Endothelial cell of umbilical vein (primary cell): ENCODE measurements around the gene AVPR2. TPM values are rescaled to one million over a fixed set of nuclear protein-coding genes. Genes with fewer than 3 reads are reported as not detected.

Experiments used
- BruUV-seq: library from RNA; stranded (reverse); fragments of 400-500 nt; replicated peaks from 2 replicates; lab custom pipeline; 2021; lab: Mats Ljungman, UMichigan
- CTCF ChIA-PET: fragments of 300-600, 350-600 bp; sonication (Branson Sonifier 250); formaldehyde crosslinking; loops from one replicate; lab custom pipeline; 2021; ENCODE audit warnings: antibody characterized with exemption, inconsistent platforms; lab: Charles Lee
- POLR2A ChIA-PET: fragments of 300-600, 350-600 bp; sonication (Branson Sonifier 250); formaldehyde crosslinking; loops from one replicate; lab custom pipeline; 2021; ENCODE audit warnings: antibody characterized with exemption, inconsistent platforms; lab: Charles Lee
- DNase-seq: peaks from one replicate; pipeline ENCODE4 v3.0.0-alpha.2; 2011; ENCODE audit warnings: low read depth, low spot score
- FAIRE-seq: peaks from 2 replicates; lab custom pipeline; 2011; peaks lifted over from hg19 to GRCh38; lab: Jason Lieb, UNC
- H2AFZ ChIP-seq: 2 replicates; pipeline ENCODE4 v1.6.0; 2012; ENCODE audit warnings: low read depth, low read length, control low read depth, inconsistent platforms
- H3K27ac ChIP-seq: 2 replicates; pipeline ENCODE4 v1.5.1; 2011; ENCODE audit warnings: low read depth, mild to moderate bottlenecking, control low read depth, low read length, moderate library complexity; ENCODE audit not compliant: insufficient read depth
- H3K27me3 ChIP-seq, 2 experiments: 2 replicates each; pipeline versions ENCODE4 v1.6.0 to v1.6.1; 2011; ENCODE audit warnings: low read length in 2 of 2, mixed read lengths in 1 of 2; ENCODE audit not compliant: control insufficient read depth in 2 of 2, insufficient read depth in 2 of 2
- H3K36me3 ChIP-seq, 2 experiments: 2 replicates in 1 of 2; 3 replicates in 1 of 2; pipeline ENCODE4 v1.5.1; 2011; ENCODE audit warnings: low read length in 2 of 2, mild to moderate bottlenecking in 1 of 2, moderate library complexity in 1 of 2; ENCODE audit not compliant: control insufficient read depth in 2 of 2, insufficient read depth in 2 of 2; ENCODE audit errors: extremely low read depth in 1 of 2
- H3K4me1 ChIP-seq: 3 replicates; pipeline ENCODE4 v1.5.1; 2011; ENCODE audit warnings: mild to moderate bottlenecking, low read length; ENCODE audit not compliant: control insufficient read depth, insufficient read depth; ENCODE audit errors: extremely low read depth
- H3K4me2 ChIP-seq: 2 replicates; pipeline ENCODE4 v1.6.1; 2011; ENCODE audit warnings: low read length, control low read depth, mixed read lengths; ENCODE audit not compliant: insufficient read depth
- H3K4me3 ChIP-seq, 3 experiments: fragments of 200-600 bp in 1 of 3; sonication (generic), shearing (Covaris generic) in 1 of 3; replicated peaks in 1 of 3; 2 replicates each; pipeline ENCODE4 v1.5.1; 2011 to 2016; ENCODE audit warnings: control low read depth in 3 of 3, low read length in 3 of 3, mild to moderate bottlenecking in 2 of 3, inconsistent platforms in 1 of 3, low read depth in 1 of 3, moderate library complexity in 1 of 3; ENCODE audit not compliant: insufficient read depth in 1 of 3
- H3K79me2 ChIP-seq: 2 replicates; pipeline ENCODE4 v1.6.0; 2012; ENCODE audit warnings: low read length, inconsistent platforms; ENCODE audit not compliant: control insufficient read depth, insufficient read depth
- H3K9ac ChIP-seq: replicated peaks from 2 replicates; pipeline ENCODE3; 2011; ENCODE audit warnings: low read length, control low read depth; ENCODE audit not compliant: insufficient read depth; ENCODE audit errors: extremely low read depth
- H3K9me1 ChIP-seq: replicated peaks from 3 replicates; pipeline ENCODE4 v1.6.0; 2011; ENCODE audit warnings: mild to moderate bottlenecking, low read length; ENCODE audit not compliant: control insufficient read depth, insufficient read depth; ENCODE audit errors: extremely low read depth
- H3K9me3 ChIP-seq: replicated peaks from 2 replicates; pipeline ENCODE4 v1.5.1; 2012; ENCODE audit warnings: low read length, inconsistent platforms; ENCODE audit not compliant: control insufficient read depth, insufficient read depth
- H4K20me1 ChIP-seq: replicated peaks from 2 replicates; pipeline ENCODE3; 2011; ENCODE audit warnings: mild to moderate bottlenecking, low read length; ENCODE audit not compliant: control insufficient read depth, insufficient read depth; ENCODE audit errors: extremely low read depth
- CTCF ChIP-seq, 2 donors: IDR thresholded peaks; 1 replicate in 1 of 2; 2 replicates in 1 of 2; pipeline ENCODE4 v1.5.1; 2011; ENCODE audit warnings: low read length in 2 of 2, mild to moderate bottlenecking in 2 of 2, moderate library complexity in 2 of 2, control low read depth in 1 of 2, inconsistent platforms in 1 of 2, low read depth in 1 of 2; ENCODE audit not compliant: insufficient read depth in 1 of 2; ENCODE audit errors: extremely low read depth in 1 of 2
- EZH2 ChIP-seq: IDR thresholded peaks from 2 replicates; pipeline ENCODE4 v1.6.1; 2012; ENCODE audit warnings: borderline replicate concordance, low read depth, mild to moderate bottlenecking, moderate library complexity, low read length, inconsistent platforms; ENCODE audit not compliant: severe bottlenecking
- FOS ChIP-seq: IDR thresholded peaks from 2 replicates; pipeline ENCODE4 v1.6.1; 2011; ENCODE audit warnings: mild to moderate bottlenecking, low read length, moderate library complexity, borderline replicate concordance; ENCODE audit not compliant: insufficient read depth
- GATA2 ChIP-seq: IDR thresholded peaks from 2 replicates; pipeline ENCODE4 v1.7.0; 2011; ENCODE audit warnings: low read depth, mild to moderate bottlenecking, moderate library complexity, mixed read lengths, low read length; ENCODE audit not compliant: insufficient read length, insufficient read depth
- JUN ChIP-seq: IDR thresholded peaks from 2 replicates; pipeline ENCODE4 v1.6.1; 2011; ENCODE audit warnings: borderline replicate concordance, low read depth; ENCODE audit not compliant: insufficient read length, insufficient read depth
- MAX ChIP-seq: IDR thresholded peaks from 2 replicates; pipeline ENCODE4 v1.6.1; 2011; ENCODE audit not compliant: insufficient read depth, insufficient read length
- MYC ChIP-seq: IDR thresholded peaks from one replicate; pipeline ENCODE4 v1.6.1; 2011; ENCODE audit warnings: mild to moderate bottlenecking, low read depth, low read length
- POLR2A ChIP-seq: IDR thresholded peaks from 2 replicates; pipeline ENCODE4 v1.6.1; 2012; ENCODE audit warnings: low read depth, mild to moderate bottlenecking, control low read depth, low read length
- POLR2AphosphoS5 ChIP-seq: IDR thresholded peaks from 2 replicates; pipeline ENCODE4 v1.6.1; 2012; ENCODE audit warnings: low read depth, mild to moderate bottlenecking, control low read depth, low read length, moderate library complexity; ENCODE audit not compliant: insufficient read depth
- dilution Hi-C: fragments of 300-500 bp; cut with MboI; formaldehyde crosslinking; loops from one replicate; pipeline ENCODE4 v1.15.0; 2019; ENCODE audit warnings: low sequenced_read_pairs; ENCODE audit not compliant: extremely low pct_ligation_motif_present
- intact Hi-C: fragments of 100-400 bp; cut with micrococcal nuclease; formaldehyde crosslinking; loops from one replicate; pipeline ENCODE4 v1.10.0; 2022
- polyA plus RNA-seq, 4 experiments: library from polyadenylated mRNA; depleted of rRNA in 3 of 4; stranded (reverse) in 3 of 4; unstranded in 1 of 4; fragments of >200 nt; gene quantifications; 2 replicates each; pipeline versions ENCODE4 v1.2.1 to v1.2.3, GENCODE V29; 2011 to 2012; ENCODE audit warnings: missing spikeins in 1 of 4
- total RNA-seq: library from RNA; stranded (reverse); gene quantifications from 2 replicates; pipeline ENCODE4 v1.2.3, GENCODE V29; 2021

The AVPR2 gene
- total and polyA plus RNA-seq, 2 donors (not counting 3 experiments of a cell fraction or from before 2014, with no cell fraction given): not detected

- no peaks in the 10 kb centered on the region for H3K9me1 ChIP-seq
- FAIRE-seq (no peak), DNase-seq (no peak)
- H3K4me2 ChIP-seq: no peak overlapping the region
- no TSS peak for BruUV-seq
- no peak overlapping the region for H3K27ac ChIP-seq
- no peaks in the 10 kb centered on the region for H3K79me2 ChIP-seq
- intact Hi-C loops (loop anchor here (10.0 kb wide), 1 partner anchor 81 kb away; the partner anchor contains the start of genes IDH3G and SSR4), dilution Hi-C loops (no loop called here)
- peaks cover 5% of the 10 kb centered on the region in 2 experiments for H3K27me3 ChIP-seq
- H3K9ac ChIP-seq: no peak overlapping the region
- no peak overlapping the region for H2AFZ ChIP-seq
- H3K36me3 ChIP-seq: no peaks in the 10 kb centered on the region
- TF ChIP-seq MYC (no peak), FOS (no peak), POLR2A (no peak), POLR2AphosphoS5 (no peak), GATA2 (no peak), EZH2 (no peak), MAX (no peak)
- no peaks in the 10 kb centered on the region for H3K4me1 ChIP-seq
- no peak overlapping the region for H3K4me3 ChIP-seq
- no peaks in the 10 kb centered on the region for H3K9me3 ChIP-seq
- ChIA-PET POLR2A (interaction anchor here (0.7 kb wide), 1 partner anchor 25 kb away, joined by 15 read pairs; no protein-coding TSS in a partner anchor), CTCF (no interaction called here)
- H4K20me1 ChIP-seq: no peaks in the 10 kb centered on the region
These were observed 28.4 kb upstream of the AVPR2 start for GRCh38 chrX:153876112-153876491.

GRCh38 chrX:153877571-153878261 lies 26.8 kb upstream of the AVPR2 start:
- Histone ChIP-seq H4K20me1 (no peaks in the 10 kb centered on the region), H3K27ac (no peak overlapping the region), H3K9me3 (no peaks in the 10 kb centered on the region), H3K4me3 (no peak overlapping the region), H3K9me1 (no peaks in the 10 kb centered on the region), H3K79me2 (no peaks in the 10 kb centered on the region), H3K36me3 (no peaks in the 10 kb centered on the region), H2AFZ (no peak overlapping the region), H3K27me3 (peaks cover 5% of the 10 kb centered on the region in 2 experiments), H3K4me2 (no peak overlapping the region), H3K4me1 (no peaks in the 10 kb centered on the region), H3K9ac (no peak overlapping the region)
- no peak for DNase-seq
- ChIA-PET CTCF (no interaction called here), POLR2A (no interaction called here)
- dilution Hi-C loops: no loop called here
- no peak for FAIRE-seq
- intact Hi-C loops: loop anchor here (10.0 kb wide), 1 partner anchor 83 kb away; the partner anchor contains the start of genes IDH3G and SSR4
- no TSS peak for BruUV-seq
- no peak for TF ChIP-seq POLR2A
- no peak for TF ChIP-seq MYC
- TF ChIP-seq MAX: no peak
- TF ChIP-seq EZH2: no peak
- TF ChIP-seq FOS: no peak
- TF ChIP-seq POLR2AphosphoS5: no peak
- no peak for TF ChIP-seq CTCF (IDR thresholded peaks at IDR 0.05; ENCODE audit: extremely low read depth in 1 of 2, insufficient read depth in 1 of 2, low read depth in 1 of 2, low read length in 2 of 2)
- no peak for TF ChIP-seq GATA2
- no peak for TF ChIP-seq JUN
